HT-29 (cell line): ENCODE measurements around the gene MC3R. TPM values are rescaled to one million over a fixed set of nuclear protein-coding genes. Genes with fewer than 3 reads are reported as not detected.
"Not testable (repeated sequence)": the region's sequence is repeated elsewhere in the genome, so short reads cannot be mapped to it uniquely, and the experiment has no call there.

Experiments used
- DNase-seq: peaks from one replicate; pipeline ENCODE4 v3.0.0-alpha.2; 2015; ENCODE audit warnings: low spot score
- total RNA-seq: library from RNA; depleted of rRNA; stranded (reverse); fragments of >200 nt; shearing (Covaris generic); gene quantifications from 2 replicates; pipeline ENCODE4 v1.2.3, GENCODE V29; 2014; rRNA removed

Gene MC3R
- total RNA-seq: not detected in 2 replicates

DNA sequence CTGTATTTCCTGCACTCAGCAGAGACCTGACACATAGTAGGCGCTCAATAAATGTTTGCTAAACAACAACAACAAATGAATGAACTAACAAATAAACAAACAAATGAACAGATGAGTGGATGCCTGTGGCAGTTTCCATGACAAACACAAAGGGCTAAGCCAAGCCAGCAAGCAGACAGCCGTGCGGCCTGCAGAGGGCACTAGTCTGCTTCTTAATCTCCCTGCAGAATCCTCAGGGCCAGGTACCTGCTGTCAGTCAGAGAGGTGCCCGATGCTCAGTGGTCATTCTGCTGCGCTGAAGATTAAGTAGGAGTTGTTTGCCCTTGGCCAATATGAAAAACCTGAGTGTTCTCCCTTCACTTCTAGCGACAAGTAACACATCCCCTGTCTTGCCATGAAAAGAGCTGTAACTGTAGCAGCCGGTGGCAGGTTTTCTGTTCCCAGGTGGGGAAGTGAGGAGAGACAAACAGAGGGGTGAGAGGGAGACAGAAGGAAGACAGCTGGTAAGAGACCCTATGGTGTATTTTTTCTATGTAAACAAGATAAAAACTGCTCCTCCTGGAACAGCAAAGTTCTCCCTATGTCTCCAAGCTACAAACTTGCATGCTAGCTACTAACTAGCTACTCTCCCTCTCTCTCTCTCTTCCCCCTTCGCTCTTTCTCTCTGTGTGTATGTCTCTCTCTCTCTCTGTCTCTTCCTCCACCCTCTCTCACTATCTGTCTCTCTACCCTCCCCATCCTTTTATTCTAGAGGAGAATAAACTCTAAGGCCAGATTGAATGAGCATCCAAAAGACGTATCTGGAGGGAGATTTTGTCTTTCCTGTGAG, at the start of gene MC3R:
MC3R (plus strand) TSS at position 779 of the 829 bp plus-strand sequence. CDS start 112 bp downstream, outside the sequence.
- peak; percentile 78 for DNase-seq

DNA sequence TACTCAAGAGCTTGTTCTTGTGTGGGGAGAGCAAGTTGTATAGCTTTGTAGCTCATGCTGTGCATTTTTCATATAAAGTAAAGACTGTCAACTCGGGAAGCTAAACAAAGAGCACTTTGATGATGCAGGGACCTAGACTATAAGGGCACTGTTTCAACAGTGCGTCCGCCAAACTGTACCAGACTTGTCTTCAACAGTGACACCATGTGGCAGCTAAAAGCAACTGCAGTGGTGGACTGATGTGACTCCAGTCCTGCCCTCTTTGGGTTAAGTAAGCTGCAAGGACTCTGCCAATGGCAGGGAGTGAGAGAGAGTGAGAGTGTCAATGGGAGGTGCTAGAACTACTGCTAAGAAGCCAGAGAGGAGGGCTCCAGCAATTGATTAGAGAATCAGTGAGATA, 48.1 kb upstream of the MC3R start:
- no peak for DNase-seq

DNA sequence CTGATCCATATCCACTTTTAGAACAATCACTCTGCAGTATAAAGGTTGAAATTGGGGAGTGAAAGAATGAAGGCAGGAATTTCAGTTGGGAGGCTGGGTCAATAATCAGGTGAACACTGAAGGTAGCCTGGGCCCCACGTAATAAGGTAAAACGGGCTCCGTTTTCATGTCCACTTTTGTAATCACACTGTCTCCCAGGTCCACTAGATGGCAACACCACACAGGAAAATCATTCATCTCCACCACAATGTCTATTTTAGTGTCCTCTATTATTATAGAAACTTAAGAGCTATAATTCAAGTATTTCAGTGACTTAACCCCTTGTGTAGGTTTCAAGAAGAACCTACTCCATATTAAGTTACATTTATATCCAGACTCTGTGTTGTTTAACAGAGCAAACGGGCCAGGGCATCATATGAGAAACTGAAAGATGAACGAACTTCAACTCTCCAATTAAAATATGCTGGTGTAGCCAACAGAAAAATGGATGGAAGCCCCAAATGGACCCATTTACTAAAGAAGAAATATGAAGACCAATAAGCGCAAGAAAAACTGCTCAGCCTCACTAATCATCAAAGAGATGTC, 45.9 kb upstream of the MC3R start:
- DNase-seq: peak; percentile 53

DNA sequence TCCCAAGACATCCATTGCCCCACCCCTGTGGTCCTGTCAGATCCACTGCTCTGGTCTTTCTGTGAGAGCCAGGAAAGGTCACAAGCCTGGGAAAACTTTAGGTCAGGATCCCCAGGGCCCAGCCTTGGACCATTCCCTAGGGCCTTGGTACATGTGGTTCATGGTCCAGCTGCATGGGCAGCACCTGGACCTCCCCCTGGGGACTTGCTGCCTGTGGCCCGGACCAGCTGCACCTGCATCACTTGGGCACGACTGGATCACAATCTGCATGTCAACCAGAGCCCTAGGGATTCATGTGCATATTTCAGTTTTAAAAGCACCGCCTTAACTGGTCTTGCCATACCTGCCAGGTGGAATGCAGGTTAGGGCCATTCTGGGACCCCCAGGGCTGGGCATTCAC, 44.3 kb upstream of the MC3R start:
- no peak for DNase-seq

DNA sequence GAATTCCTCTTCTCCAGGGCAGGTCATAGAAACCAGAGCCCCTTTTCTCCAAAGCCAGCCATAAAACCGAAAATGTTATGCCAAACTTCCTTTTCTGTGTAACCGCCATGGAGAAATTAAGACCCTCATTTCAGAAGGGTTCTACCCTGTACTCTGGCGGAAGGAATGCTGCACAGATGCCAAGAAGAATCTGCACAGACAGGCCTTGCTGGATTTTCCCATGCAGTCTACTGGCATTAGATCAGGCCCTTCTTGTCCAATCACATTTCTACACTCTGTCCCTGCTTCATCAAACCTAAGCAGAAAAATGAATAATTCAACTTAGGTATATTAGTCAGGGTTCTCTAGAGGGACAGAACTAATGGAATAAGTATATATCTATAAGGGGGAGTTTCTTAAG, 43.2 kb upstream of the MC3R start:
- DNase-seq: no peak

DNA sequence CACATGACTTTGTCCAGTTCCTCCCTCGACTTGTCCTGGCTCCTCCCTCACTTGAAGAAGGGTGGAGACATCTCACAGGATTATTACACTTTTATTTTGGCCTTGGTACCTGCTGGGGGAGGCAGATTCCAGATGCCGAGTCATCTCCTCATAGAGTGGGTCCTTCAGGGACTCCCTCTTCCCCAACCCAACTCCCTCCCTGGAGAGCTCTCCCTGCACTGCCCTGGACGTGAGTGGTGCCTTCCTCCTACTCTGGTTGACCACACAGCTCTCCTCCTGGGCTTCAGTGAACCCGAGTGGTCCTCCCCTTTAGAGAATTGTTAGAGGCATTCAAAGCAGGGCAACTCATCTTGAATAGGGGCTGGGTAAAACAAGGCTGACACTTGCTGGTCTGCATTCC, 40.9 kb upstream of the MC3R start:
- no peak for DNase-seq

DNA sequence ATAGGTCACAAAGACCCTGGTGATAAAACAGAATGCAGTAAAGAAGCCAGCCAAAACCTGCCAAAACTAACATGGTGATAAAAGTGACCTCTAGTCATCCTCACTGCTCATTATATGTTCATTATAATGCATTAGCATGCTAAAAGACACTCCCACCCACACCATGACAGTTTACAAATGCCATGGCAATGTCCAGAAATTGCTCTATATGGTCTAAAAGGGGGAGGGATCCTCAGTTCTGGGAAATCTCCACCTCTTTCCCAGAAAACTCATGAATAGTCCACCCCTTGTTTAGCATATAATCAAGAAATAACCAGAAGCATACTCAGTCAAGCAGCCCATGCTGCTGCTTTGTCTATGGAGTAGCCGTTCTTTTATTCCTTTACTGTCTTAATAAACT, 40.4 kb upstream of the MC3R start:
- no peak for DNase-seq

DNA sequence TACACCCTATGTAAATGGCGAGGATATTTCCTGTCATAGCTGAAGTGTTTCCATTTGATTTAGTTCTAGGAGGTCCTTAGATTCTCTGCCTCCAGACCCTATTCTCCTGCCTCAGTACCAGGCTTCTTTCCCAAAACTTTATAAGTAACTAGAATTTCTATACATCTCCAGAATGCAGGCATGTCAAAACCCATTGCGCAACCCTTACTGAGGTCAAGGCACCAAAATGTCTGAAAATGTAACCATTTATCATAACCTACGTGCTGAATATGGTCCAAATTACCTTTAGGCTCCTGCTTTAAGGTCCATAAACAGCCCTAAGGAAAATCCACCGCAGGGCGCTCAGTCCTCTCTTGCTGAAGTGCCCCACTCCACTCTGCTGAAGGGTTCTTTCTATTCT, 37.5 kb upstream of the MC3R start:
- DNase-seq: no peak

DNA sequence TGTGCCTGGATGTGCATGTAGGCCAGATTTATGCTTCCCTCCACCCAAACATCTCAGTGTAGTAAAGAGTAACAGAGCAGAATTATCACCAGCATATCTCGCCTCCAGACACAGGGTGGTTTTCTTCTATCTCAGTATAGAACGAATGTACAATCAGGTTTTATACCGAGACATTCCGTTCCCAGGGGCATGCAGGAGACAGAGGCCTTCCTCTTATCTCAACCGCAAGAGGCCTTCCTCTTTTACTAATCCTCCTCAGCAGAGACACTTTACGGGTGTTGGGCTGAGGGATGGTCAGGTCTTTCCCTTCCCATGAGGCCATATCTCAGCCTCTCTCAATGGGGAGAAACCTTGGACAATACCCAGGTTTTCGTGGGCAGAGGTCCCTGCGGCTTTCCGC, 36.4 kb upstream of the MC3R start:
- no peak for DNase-seq

DNA sequence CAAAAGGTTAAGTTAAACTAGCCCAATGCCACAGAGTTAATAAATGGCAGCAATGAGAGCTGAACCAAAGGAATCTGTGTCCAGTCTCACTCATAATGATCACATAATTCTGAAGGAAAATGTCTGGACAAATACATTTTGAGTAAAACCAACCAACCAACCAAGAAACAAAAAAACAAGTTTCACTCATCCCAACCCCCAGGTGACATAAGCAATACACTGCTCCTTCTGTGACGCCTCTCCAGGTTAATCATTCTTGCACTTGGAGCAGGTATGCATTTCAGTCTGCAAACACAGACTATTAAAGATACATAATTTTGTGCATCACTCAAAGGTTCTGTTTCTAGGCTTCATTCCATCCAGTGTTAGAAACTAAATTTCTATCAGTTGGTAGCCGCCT, 35.2 kb upstream of the MC3R start:
- DNase-seq: no peak

DNA sequence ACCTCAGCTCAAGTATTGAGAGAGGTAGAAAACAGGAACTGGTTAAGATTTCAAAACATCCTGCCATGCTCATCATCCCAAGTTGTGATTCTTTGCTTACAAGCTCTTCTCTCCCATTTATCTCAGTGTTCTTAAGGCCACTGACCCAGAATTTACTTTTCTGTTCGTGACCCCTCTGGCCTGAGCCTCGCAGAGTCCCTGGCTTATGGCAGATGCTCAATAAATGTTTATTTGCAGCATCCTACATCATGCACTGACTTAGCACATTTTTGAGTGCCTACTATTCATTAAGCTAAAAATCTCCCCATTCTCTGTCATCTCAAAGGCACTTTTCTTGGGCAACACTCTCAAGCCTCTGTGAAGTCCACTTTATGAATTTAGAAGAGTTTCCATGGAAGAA, 33.4 kb upstream of the MC3R start:
- no peak for DNase-seq

DNA sequence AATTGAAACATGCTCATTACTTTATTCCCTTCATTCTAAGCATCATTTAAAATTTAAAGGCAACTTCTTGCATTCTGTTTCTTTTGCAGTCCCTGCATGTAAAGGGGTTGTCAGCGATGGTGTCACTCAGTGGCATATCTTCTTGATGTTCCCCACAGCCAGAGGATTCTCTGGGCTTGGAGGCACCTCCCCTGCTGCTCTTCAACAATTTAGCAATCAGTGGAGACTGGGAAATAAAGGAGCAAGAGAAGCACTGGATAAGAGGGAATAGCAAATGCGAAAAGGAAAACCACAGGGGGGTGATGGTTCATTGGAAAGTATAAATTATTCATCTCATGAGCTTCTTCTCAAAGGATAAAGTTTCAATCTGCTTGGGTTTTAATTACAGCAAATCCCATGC, 30.7 kb upstream of the MC3R start:
- no peak for DNase-seq

DNA sequence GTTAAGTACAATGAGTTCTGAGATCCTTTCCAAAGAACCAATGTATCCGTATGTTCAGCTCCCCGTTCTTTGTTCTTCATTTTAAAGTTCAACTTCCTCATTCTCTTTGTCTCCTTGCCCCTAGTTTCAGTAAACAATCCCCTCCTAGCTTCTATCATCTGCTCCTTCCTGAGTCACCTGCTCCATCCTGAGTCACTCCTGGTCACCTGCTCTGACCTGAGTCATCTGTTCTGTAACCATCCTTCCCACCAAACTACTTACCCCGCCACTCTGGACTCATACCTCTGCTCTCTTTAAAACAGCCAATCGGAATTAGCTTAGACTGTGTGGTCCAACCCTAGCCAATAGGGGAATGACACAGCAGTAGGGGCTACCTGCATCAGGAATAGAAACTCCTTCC, 27.3 kb upstream of the MC3R start:
- not testable (repeated sequence) for DNase-seq

DNA sequence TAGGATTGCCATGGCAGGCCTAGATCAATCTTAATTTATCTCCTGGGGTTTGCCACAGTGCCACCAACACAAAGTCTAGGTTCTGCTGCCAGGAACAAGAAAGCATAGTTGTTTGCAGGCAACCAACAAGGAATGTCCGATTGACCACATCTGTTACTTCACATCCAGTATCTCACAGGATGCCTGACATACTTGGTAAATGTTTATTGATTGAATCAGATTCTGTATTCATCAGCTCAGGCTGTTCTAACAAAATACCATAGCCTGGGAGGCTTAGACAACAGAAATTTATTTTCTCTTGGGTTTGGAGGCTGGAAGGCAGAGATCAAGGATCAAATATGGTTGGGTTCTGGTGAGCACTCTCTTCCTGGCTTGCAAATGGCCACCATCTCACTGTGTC, 26.3 kb upstream of the MC3R start:
- no peak for DNase-seq

DNA sequence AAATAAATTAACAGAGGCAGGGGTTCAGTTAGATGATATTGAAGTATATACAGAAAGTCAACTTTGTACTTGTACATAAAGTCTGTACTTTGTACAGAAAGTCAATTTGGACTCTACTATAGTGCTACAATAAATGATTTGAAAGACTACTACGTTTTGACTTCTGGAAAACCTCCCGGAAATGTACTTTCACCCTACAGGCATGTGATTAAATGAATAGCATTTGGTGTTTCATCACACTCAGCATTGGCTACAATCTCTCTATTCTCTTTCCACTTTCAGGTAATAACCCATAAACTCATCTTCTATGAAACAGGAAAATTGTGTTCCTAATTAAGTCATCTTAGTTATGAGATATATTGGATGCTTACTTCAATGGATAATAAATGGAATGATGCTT, 25.6 kb upstream of the MC3R start:
- no peak for DNase-seq

DNA sequence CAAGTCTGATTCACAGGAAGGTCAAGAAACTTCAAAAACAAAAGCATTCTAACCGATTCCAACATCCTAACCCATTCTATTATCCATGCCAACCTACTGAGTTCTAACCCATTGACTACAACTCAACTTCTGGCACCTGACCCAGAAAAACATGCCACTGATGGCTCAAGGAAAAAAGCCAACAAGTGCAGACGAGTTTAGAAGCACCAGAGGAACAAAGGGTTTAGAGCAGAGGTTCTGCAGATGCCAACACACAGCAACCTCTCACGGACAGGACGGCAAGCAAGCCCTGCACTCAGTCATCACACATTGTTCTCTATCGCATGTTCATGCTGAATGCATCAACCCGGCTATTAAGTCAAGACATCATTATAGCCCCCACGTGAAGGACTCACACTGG, 25.2 kb upstream of the MC3R start:
- DNase-seq: no peak

DNA sequence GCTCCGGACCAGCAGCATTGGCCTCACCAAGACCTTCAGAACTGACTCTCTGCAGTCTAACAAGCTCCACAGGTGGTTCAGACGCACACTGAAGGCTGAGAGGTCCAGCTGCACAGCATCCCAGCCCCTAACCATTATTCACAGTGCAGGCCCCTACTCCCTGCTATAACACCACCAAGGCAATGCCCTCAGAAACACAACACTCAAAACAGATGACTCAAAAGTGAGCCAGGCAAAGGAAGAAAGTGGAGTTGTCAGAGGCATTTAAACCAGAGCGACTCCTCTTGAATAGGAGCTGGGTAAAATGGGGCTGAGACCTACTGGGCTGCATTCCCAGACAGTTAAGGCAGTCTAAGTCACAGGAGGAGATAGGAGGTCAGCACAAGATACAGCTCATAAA, 20.5 kb upstream of the MC3R start:
- DNase-seq: no peak

DNA sequence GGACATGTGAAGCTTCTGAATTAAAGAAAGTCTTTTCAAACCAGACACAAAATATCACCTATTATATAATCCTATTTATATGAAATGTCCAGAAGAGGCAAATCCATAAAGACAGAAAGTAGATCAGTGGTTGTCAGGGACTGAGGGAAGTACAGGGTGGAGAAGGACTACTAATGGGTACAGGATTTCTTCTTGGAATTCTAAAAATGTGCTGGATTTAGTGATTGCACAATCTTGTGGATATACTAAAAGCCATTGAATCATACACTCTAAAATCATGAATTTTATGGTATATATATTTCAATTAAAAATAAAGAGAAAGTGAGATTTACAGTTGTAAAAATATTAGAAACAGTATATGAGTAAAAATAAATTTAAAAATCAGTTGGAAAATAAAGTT, 18.7 kb upstream of the MC3R start:
- DNase-seq: no peak

DNA sequence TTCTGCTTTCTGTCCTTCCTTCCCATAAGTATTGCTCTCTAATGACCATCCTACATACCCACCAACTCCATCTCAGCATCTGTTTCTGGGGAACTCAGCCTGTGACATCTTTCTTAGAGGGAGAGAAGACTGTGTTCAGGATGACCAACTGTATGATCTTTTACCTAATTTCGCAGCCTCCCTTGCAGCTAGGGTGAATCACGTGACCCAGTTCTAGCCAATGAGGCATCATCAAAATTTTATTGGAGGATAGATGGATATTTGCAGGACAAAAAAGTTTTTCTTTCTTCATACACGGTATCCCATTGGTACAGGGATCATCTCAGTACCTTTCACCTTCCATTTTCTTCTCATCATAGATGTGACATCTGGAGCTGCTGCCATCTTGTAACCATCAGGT, 14.4 kb upstream of the MC3R start:
- no peak for DNase-seq

DNA sequence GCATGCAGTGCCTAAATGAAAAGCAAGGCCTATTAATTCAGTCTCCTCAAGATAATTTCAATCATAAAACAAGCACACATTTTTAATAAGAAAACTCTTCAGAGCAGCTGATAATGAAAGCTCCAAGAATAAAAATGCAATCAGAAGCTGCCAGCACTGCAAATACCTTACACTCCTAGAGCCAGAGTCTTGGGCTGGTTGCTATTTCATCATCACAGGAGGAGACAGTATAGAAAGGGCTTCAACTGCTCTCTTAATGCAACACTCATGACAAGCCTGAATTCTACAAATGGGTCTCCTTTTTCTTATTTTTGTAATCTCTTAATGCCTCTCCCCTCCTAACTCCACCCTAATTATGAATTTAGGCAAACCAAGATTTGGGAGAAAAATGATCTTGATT, 11.2 kb upstream of the MC3R start:
- DNase-seq: no peak

DNA sequence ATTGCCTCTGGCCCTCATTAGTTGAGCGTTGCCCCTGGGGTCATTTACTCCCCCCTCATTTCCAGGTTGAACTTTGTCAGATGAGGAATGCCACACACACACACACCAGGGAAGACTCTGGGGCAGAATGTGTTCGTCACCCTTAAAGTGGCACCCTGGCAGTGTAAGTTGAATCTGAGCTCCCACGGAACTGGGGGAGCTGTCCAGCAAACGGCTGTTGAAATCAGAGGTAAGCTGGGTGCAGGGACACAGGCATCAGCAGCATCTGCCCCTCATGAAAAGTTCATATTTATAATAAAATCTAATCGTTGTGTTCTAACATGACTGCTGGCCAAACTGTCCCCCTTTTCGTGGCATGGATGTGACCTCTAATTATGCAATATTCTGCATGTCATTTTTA, 4.3 kb upstream of the MC3R start:
- no peak for DNase-seq

DNA sequence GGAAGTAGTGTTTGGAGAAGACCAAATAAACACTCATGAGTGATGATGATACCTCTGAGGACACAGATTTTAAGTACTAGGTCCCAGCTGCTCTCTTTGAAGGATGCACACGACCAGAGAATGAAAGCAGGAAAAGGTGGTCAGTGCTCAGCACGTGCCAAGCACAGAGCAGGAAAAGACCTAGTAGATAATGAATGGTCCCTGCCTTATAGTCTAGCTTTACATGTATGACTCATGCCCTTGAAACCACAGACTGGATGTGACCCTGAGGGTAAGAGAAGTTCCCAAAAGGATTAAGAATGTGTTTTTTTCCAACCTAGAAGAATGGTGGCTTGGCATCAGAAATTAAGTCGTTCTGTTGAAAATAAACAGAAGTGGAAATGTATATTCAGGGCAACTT, 2.8 kb upstream of the MC3R start:
- no peak for DNase-seq

DNA sequence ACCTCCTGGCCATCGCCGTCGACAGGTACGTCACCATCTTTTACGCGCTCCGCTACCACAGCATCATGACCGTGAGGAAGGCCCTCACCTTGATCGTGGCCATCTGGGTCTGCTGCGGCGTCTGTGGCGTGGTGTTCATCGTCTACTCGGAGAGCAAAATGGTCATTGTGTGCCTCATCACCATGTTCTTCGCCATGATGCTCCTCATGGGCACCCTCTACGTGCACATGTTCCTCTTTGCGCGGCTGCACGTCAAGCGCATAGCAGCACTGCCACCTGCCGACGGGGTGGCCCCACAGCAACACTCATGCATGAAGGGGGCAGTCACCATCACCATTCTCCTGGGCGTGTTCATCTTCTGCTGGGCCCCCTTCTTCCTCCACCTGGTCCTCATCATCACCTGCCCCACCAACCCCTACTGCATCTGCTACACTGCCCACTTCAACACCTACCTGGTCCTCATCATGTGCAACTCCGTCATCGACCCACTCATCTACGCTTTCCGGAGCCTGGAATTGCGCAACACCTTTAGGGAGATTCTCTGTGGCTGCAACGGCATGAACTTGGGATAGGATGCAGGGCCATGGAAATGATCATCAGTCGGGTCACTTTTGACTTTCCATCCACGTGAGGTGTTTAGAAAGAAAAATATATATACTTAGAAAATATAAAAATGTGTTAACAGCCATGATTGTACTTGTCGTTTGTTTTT, 868 bp downstream of the MC3R start:
- no peak for DNase-seq
